ENCODE results near the gene MAP3K19.
A peak's percentile ranks its signal among the peaks of the same experiment; 100 is the strongest.

The MAP3K19 gene

GRCh38 chr2:134926231-134926931 is 120.9 kb downstream of the MAP3K19 start:
- no peak for DNase-seq

- no peak for DNase-seq
Measured at GRCh38 chr2:134924912-134925311, 122.3 kb downstream of the MAP3K19 start.

- DNase-seq = peak; percentile 44
Measured at GRCh38 chr2:134919341-134920210, 127.7 kb downstream of the MAP3K19 start.

DNA sequence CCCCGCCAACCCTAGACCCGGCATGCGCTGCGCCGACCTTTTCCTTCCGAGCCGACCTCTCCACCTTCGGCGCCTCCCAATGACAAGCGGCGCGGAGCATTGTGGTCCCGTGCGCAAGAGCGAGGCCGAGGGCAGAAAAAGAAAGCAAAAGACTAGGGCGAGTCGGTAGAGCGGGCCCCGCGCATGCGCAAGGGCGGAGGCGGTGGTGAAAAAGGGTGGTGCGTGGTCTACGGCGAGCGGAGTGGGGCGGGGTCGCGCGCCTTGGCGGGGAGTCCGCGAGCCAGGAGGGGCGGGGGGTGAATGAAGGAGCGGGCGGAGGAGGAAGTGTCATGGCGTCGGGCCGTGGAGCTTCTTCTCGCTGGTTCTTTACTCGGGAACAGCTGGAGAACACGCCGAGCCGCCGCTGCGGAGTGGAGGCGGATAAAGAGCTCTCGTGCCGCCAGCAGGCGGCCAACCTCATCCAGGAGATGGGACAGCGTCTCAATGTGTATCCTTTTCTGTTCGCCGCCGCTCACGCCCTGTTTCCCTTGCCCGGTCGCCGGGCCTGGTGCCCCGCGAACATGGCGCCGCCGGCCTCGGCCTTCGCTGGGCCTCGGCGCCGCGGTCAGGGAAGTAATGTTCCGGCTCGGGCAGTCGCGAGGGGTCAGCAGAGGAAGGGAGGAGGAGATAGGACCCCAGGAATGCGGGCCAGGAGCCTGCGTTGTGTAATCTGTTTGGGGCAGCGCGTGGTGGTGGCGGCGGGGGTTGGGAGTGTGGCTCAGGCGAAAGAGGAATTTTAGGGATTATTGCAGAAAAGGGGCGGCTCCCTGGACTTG is 128.5 kb downstream of the MAP3K19 start, which contains the start of gene CCNT2:
TSS of gene CCNT2 (plus strand) at position 297 of the 815 bp plus-strand sequence. CDS start at position 330, 33 bp downstream.
- DNase-seq = peak; percentile 99

DNA sequence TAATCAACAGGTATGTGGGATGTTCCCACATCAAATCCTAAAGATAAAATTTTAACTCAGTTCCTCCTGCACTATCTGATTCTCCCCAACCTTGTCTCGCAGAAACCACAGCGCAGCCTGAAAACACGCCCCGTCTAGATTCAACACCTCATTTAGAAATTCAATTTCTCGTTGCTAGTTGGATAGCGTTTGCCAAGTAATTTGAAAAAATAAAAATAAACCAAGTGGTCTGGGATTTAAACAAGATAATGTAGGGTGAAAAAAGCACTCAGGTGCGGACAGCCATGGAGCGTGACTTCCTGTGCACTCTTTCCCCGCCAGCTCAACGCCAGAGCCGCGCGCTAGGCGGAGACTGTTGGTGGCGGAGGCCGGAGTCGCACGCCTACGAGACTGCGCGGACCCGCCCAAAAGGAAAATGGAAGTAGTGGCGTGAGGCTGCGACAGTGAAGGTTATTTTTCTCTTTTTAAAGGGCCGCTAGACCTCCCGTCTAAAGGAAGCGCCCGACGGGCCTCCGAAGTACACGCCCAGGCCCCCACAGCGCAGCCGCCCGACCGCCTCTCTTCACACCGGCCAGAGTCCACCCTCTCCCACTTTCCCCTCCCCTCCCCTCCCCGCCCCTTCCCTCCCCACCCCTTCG is 129.2 kb downstream of the MAP3K19 start:
- DNase-seq = peak; percentile 95

DNA sequence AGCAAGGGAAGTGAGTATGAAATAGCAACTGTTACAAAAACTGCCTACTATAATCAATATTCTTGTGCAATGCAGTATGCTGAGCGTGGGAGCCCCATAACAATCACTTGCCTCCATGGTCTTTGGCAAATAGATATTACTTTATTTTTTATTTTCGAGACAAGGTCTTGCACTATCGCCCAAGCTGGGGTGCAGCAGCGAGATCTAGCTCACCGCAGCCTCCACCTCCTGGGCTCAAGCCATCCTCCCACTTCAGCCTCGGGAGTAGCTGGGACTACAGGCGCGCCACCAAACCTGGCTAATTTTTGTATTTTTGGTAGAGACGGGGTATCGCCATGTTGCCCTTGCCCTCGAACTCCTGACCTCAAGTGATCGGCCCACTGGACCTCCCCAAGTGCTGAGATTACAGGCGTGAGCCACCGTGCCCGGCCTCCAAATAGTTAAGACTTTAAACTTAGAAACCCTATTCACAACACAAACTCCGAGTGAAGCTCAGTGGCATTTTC is 129.8 kb downstream of the MAP3K19 start:
- DNase-seq = no peak

Measured in stimulated activated naive CD4-positive, alpha-beta T cell treated with Interleukin-2 at 50 U/mL for 16 hours (primary cell).